Measurements from ENCODE around the gene WEE1. TPM values are rescaled to one million over a fixed set of nuclear protein-coding genes. Genes with fewer than 3 reads are reported as not detected.

Gene WEE1
- polyA plus RNA-seq, 2 donors: 16.2 to 18.3 TPM

- Histone ChIP-seq H3K9me3 (ENCODE audit: control insufficient read depth in 2 of 2, insufficient read depth in 1 of 2, low read depth in 1 of 2, low read length in 1 of 2) (no peaks in the 10 kb centered on the region), H3K4me3 (ENCODE audit: low read depth in 1 of 2, low read length in 2 of 2) (no peak overlapping the region), H3K36me3 (ENCODE audit: control insufficient read depth in 2 of 2, insufficient read depth in 2 of 2, low read length in 1 of 2) (no peaks in the 10 kb centered on the region), H3K4me1 (ENCODE audit: control insufficient read depth in 2 of 2, insufficient read depth in 2 of 2, low read length in 1 of 2) (peaks cover 0 to 9% of the 10 kb centered on the region in 2 donors), H3K27me3 (ENCODE audit: control insufficient read depth in 1 of 2, insufficient read depth in 2 of 2, low read length in 2 of 2) (no peaks in the 10 kb centered on the region), H3K27ac (ENCODE audit: low read depth in 2 of 2, low read length in 1 of 2) (no peak overlapping the region)
- WGBS, 2 donors: 93 to 97% methylated on average over 5 of the region's 5 CpGs
Observed at GRCh38 chr11:9605742-9606141, 32.3 kb downstream of the WEE1 start.

- H3K36me3 ChIP-seq (ENCODE audit: control insufficient read depth in 2 of 2, insufficient read depth in 2 of 2, low read length in 1 of 2): no peaks in the 10 kb centered on the region
- no peak overlapping the region for H3K27ac ChIP-seq (ENCODE audit: low read depth in 2 of 2, low read length in 1 of 2)
- no peaks in the 10 kb centered on the region for H3K27me3 ChIP-seq (ENCODE audit: control insufficient read depth in 1 of 2, insufficient read depth in 2 of 2, low read length in 2 of 2)
- WGBS, 2 donors: 80 to 88% methylated on average over 9 of the region's 9 CpGs
- H3K9me3 ChIP-seq (ENCODE audit: control insufficient read depth in 2 of 2, insufficient read depth in 1 of 2, low read depth in 1 of 2, low read length in 1 of 2): no peaks in the 10 kb centered on the region
- H3K4me1 ChIP-seq (ENCODE audit: control insufficient read depth in 2 of 2, insufficient read depth in 2 of 2, low read length in 1 of 2): no peaks in the 10 kb centered on the region
- no peak overlapping the region for H3K4me3 ChIP-seq (ENCODE audit: low read depth in 1 of 2, low read length in 2 of 2)
Observed at GRCh38 chr11:9606809-9607510, 33.5 kb downstream of the WEE1 start.

GRCh38 chr11:9607511-9607899, 34.0 kb downstream of the WEE1 start:
- Histone ChIP-seq H3K36me3 (ENCODE audit: control insufficient read depth in 2 of 2, insufficient read depth in 2 of 2, low read length in 1 of 2) (no peaks in the 10 kb centered on the region), H3K27me3 (ENCODE audit: control insufficient read depth in 1 of 2, insufficient read depth in 2 of 2, low read length in 2 of 2) (no peaks in the 10 kb centered on the region), H3K4me3 (ENCODE audit: low read depth in 1 of 2, low read length in 2 of 2) (no peak overlapping the region), H3K27ac (ENCODE audit: low read depth in 2 of 2, low read length in 1 of 2) (no peak overlapping the region), H3K4me1 (ENCODE audit: control insufficient read depth in 2 of 2, insufficient read depth in 2 of 2, low read length in 1 of 2) (no peaks in the 10 kb centered on the region), H3K9me3 (ENCODE audit: control insufficient read depth in 2 of 2, insufficient read depth in 1 of 2, low read depth in 1 of 2, low read length in 1 of 2) (no peaks in the 10 kb centered on the region)
- WGBS, 2 donors: 76 to 83% methylated on average over 3 of the region's 3 CpGs

- no peak overlapping the region for H3K4me3 ChIP-seq (ENCODE audit: low read depth in 1 of 2, low read length in 2 of 2)
- H3K36me3 ChIP-seq (ENCODE audit: control insufficient read depth in 2 of 2, insufficient read depth in 2 of 2, low read length in 1 of 2): no peaks in the 10 kb centered on the region
- WGBS, 2 donors: 95 to 97% methylated on average over 7 of the region's 7 CpGs
- no peaks in the 10 kb centered on the region for H3K27me3 ChIP-seq (ENCODE audit: control insufficient read depth in 1 of 2, insufficient read depth in 2 of 2, low read length in 2 of 2)
- no peaks in the 10 kb centered on the region for H3K4me1 ChIP-seq (ENCODE audit: control insufficient read depth in 2 of 2, insufficient read depth in 2 of 2, low read length in 1 of 2)
- no peak overlapping the region for H3K27ac ChIP-seq (ENCODE audit: low read depth in 2 of 2, low read length in 1 of 2)
- H3K9me3 ChIP-seq (ENCODE audit: control insufficient read depth in 2 of 2, insufficient read depth in 1 of 2, low read depth in 1 of 2, low read length in 1 of 2): no peaks in the 10 kb centered on the region
Observed at GRCh38 chr11:9609002-9609759, 35.7 kb downstream of the WEE1 start.

- H3K4me1 ChIP-seq (ENCODE audit: control insufficient read depth in 2 of 2, insufficient read depth in 2 of 2, low read length in 1 of 2): no peaks in the 10 kb centered on the region
- H3K27me3 ChIP-seq (ENCODE audit: control insufficient read depth in 1 of 2, insufficient read depth in 2 of 2, low read length in 2 of 2): no peaks in the 10 kb centered on the region
- 95 to 96% methylated on average over 3 of the region's 3 CpGs for WGBS, 2 donors
- no peaks in the 10 kb centered on the region for H3K9me3 ChIP-seq (ENCODE audit: control insufficient read depth in 2 of 2, insufficient read depth in 1 of 2, low read depth in 1 of 2, low read length in 1 of 2)
- no peak overlapping the region for H3K4me3 ChIP-seq (ENCODE audit: low read depth in 1 of 2, low read length in 2 of 2)
- H3K36me3 ChIP-seq (ENCODE audit: control insufficient read depth in 2 of 2, insufficient read depth in 2 of 2, low read length in 1 of 2): no peaks in the 10 kb centered on the region
- H3K27ac ChIP-seq (ENCODE audit: low read depth in 2 of 2, low read length in 1 of 2): no peak overlapping the region
Observed at GRCh38 chr11:9609841-9610240, 36.4 kb downstream of the WEE1 start.

DNA sequence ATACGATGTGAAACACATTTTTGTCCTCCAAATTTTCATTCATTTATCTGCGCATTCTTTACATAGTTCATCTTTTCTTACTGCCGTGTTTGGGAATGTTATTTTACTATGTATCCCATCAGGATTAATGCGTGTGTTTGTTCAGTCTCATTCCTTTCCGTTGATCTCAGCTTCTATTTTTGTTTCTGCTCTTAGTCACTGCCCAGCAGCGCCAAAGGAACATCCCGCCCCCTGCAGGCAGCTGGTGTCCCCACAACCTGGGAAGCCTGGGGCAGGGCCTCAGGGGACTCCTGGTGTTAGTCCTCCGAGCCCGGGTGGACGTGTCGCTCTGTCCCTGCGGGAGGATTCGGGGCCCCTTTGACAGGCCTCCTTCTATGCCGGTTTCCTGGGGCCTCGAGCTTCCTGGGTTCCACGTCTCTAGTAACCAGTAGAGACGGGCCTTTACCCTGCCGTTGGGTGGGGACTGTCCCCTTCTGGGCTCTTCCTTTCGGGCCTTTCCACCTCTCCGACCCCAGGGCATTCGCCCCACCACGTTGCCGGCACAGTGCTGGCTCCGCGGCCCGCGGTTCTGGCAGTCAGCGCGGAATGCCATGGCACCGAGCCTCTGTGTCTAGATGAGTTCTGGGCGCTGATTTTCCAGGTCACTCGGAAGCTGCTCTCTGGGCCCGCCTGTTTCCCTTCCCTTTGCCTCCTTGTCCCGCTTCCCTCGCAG, 39.8 kb downstream of the WEE1 start:
- H3K4me1 ChIP-seq (ENCODE audit: control insufficient read depth in 2 of 2, insufficient read depth in 2 of 2, low read length in 1 of 2): no peaks in the 10 kb centered on the region
- no peaks in the 10 kb centered on the region for H3K9me3 ChIP-seq (ENCODE audit: control insufficient read depth in 2 of 2, insufficient read depth in 1 of 2, low read depth in 1 of 2, low read length in 1 of 2)
- H3K4me3 ChIP-seq (ENCODE audit: low read depth in 1 of 2, low read length in 2 of 2): peak overlapping the region; percentile 48 to 54
- WGBS, 2 donors: 0 to 1% methylated on average over 35 of the region's 35 CpGs
- H3K36me3 ChIP-seq (ENCODE audit: control insufficient read depth in 2 of 2, insufficient read depth in 2 of 2, low read length in 1 of 2): no peaks in the 10 kb centered on the region
- no peaks in the 10 kb centered on the region for H3K27me3 ChIP-seq (ENCODE audit: control insufficient read depth in 1 of 2, insufficient read depth in 2 of 2, low read length in 2 of 2)
- peak overlapping the region; percentile 98 to 99 for H3K27ac ChIP-seq (ENCODE audit: low read depth in 2 of 2, low read length in 1 of 2)

DNA sequence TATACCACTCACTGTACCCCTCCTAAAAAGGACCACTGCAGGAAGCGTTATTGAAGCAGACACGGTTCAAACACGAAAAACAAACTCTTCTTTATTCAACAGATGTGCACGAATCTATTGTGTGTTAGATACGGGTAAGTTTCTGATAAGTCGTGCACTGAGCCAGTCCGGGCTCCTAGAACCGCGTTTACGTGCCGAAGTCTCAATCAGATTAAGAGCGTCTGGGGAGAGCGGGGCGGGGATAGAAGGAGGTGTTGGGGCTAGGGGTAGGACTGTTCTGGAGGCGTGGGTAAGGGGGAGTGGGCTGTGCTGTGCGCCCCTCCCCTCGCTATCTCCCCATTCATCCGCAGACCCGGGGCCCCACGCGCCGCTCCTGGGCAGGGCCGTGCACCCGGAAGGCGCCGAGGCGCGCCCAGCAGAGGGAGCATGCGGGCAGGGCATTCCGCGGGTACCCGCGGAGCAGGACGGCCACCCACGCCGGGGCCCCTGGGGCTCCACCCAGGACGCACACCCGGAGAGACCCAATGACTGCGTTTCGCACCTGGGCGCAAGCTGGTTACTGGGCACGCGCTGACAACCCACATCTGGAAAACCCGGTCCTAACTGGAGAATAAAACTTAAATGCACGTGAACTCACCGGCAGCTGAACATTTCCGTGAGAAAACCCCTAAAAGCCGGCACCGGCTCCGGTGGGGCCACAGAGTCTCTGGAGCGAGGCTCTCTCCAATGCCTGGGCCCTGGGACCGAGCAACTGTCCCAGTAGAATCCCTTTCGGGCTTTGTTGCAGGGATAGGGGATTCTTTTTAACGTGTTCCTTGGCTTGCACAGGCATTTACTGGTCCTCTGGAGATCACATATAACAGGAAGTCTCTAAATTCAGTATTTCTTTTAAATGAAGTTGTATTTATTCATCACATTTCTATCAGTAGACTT, 40.6 kb downstream of the WEE1 start:
- 1% methylated on average over 51 to 54 of the region's 54 CpGs for WGBS, 2 donors
- H3K27ac ChIP-seq (ENCODE audit: low read depth in 2 of 2, low read length in 1 of 2): peak overlapping the region; percentile 98 to 99
- H3K4me1 ChIP-seq (ENCODE audit: control insufficient read depth in 2 of 2, insufficient read depth in 2 of 2, low read length in 1 of 2): no peaks in the 10 kb centered on the region

DNA sequence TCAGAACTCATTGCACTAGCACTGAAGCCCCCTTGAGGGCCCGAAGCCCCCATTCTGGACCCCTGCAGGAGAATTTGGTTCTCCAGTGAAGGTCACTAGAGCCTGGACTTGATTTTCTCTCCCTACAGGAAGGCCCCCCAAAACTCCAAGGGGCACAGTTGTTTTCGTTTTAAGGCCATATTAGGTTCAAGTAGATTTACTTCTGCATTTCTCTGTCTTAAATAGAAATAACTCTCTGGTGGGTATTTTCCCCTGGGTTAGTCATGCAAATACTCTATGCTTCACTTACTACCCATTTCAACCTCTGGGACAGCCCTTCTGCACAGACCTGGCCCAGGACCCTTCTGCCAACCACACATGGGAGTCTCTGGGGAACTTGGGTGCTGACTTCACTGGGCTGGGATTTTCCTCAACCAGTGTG, 41.6 kb downstream of the WEE1 start:
- 74 to 86% methylated on average over 2 of the region's 2 CpGs for WGBS, 2 donors
- H3K27ac ChIP-seq (ENCODE audit: low read depth in 2 of 2, low read length in 1 of 2): no peak overlapping the region
- H3K4me1 ChIP-seq (ENCODE audit: control insufficient read depth in 2 of 2, insufficient read depth in 2 of 2, low read length in 1 of 2): no peaks in the 10 kb centered on the region
- H3K9me3 ChIP-seq (ENCODE audit: control insufficient read depth in 2 of 2, insufficient read depth in 1 of 2, low read depth in 1 of 2, low read length in 1 of 2): no peaks in the 10 kb centered on the region
- no peaks in the 10 kb centered on the region for H3K36me3 ChIP-seq (ENCODE audit: control insufficient read depth in 2 of 2, insufficient read depth in 2 of 2, low read length in 1 of 2)
- H3K27me3 ChIP-seq (ENCODE audit: control insufficient read depth in 1 of 2, insufficient read depth in 2 of 2, low read length in 2 of 2): no peaks in the 10 kb centered on the region
- no peak overlapping the region for H3K4me3 ChIP-seq (ENCODE audit: low read depth in 1 of 2, low read length in 2 of 2)

More for the DNA sequence above, 40.6 kb downstream of the WEE1 start:
- Histone ChIP-seq H3K36me3 (ENCODE audit: control insufficient read depth in 2 of 2, insufficient read depth in 2 of 2, low read length in 1 of 2) (no peaks in the 10 kb centered on the region), H3K27me3 (ENCODE audit: control insufficient read depth in 1 of 2, insufficient read depth in 2 of 2, low read length in 2 of 2) (no peaks in the 10 kb centered on the region), H3K9me3 (ENCODE audit: control insufficient read depth in 2 of 2, insufficient read depth in 1 of 2, low read depth in 1 of 2, low read length in 1 of 2) (no peaks in the 10 kb centered on the region), H3K4me3 (ENCODE audit: low read depth in 1 of 2, low read length in 2 of 2) (peak overlapping the region; percentile 48 to 54)

All from esophagus (tissue), 2 donors.